SK-N-SH treated with all-trans-retinoic acid at 6 μM for 48 hours (cell line): ENCODE results near the gene SYNPO2.

Experiments
- ARNTL ChIP-seq: fragments of 450-650 bp; formaldehyde crosslinking; IDR thresholded peaks from 2 replicates; pipeline ENCODE4 v1.5.0; 2020; ENCODE audit warnings: low read depth, mild to moderate bottlenecking, moderate library complexity, borderline replicate concordance
- PATZ1 ChIP-seq: fragments of 250-450 bp; sonication (Bioruptor Pico); IDR thresholded peaks from 2 replicates; pipeline ENCODE4 v1.8.0; 2020; ENCODE audit warnings: mild to moderate bottlenecking, moderate library complexity, borderline replicate concordance
- PPARA ChIP-seq: fragments of 250-450 bp; sonication (Bioruptor Pico); IDR thresholded peaks from 2 replicates; pipeline ENCODE4 v1.5.0; 2020; ENCODE audit warnings: mild to moderate bottlenecking, borderline replicate concordance
- RARB ChIP-seq: fragments of 250-450 bp; sonication (Bioruptor Pico); IDR thresholded peaks from 2 replicates; pipeline ENCODE4 v1.8.0; 2021; ENCODE audit warnings: mild to moderate bottlenecking, moderate library complexity
- TOX ChIP-seq: fragments of 250-450 bp; sonication (Bioruptor Pico); IDR thresholded peaks from 2 replicates; pipeline ENCODE4 v1.8.0; 2021; ENCODE audit warnings: mild to moderate bottlenecking, moderate library complexity, borderline replicate concordance
- ZC3H10 ChIP-seq: fragments of 250-450 bp; sonication (Bioruptor Pico); IDR thresholded peaks from 2 replicates; pipeline ENCODE4 v1.5.1; 2021; ENCODE audit warnings: mild to moderate bottlenecking, moderate library complexity
- ZFP3 ChIP-seq: fragments of 250-450 bp; sonication (Bioruptor Pico); IDR thresholded peaks from 2 replicates; pipeline ENCODE4 v1.5.0; 2020; ENCODE audit warnings: mild to moderate bottlenecking, moderate library complexity
- ZNF565 ChIP-seq: fragments of 450-650 bp; formaldehyde crosslinking; conservative IDR thresholded peaks from 2 replicates; pipeline ENCODE4 v1.5.0; 2020; ENCODE audit warnings: low read depth, mild to moderate bottlenecking, moderate library complexity
- ZNF70 ChIP-seq: fragments of 450-650 bp; formaldehyde crosslinking; IDR thresholded peaks from 2 replicates; pipeline ENCODE4 v1.5.0; 2020; ENCODE audit warnings: mild to moderate bottlenecking, moderate library complexity

- TF ChIP-seq ZNF565 (CRISPR knock-in tag) (no peak), PPARA (CRISPR knock-in tag) (no peak), ARNTL (CRISPR knock-in tag) (no peak), ZFP3 (no peak), ZC3H10 (CRISPR knock-in tag) (no peak), PATZ1 (CRISPR knock-in tag) (no peak), TOX (CRISPR knock-in tag) (no peak), RARB (CRISPR knock-in tag) (no peak), ZNF70 (CRISPR knock-in tag) (no peak)
These were observed 45.4 kb upstream of the SYNPO2 start for GRCh38 chr4:118843237-118843636.
